ENCODE measurements around the gene TRAPPC5.
A peak's percentile ranks its signal among the peaks of the same experiment; 100 is the strongest.

DNA sequence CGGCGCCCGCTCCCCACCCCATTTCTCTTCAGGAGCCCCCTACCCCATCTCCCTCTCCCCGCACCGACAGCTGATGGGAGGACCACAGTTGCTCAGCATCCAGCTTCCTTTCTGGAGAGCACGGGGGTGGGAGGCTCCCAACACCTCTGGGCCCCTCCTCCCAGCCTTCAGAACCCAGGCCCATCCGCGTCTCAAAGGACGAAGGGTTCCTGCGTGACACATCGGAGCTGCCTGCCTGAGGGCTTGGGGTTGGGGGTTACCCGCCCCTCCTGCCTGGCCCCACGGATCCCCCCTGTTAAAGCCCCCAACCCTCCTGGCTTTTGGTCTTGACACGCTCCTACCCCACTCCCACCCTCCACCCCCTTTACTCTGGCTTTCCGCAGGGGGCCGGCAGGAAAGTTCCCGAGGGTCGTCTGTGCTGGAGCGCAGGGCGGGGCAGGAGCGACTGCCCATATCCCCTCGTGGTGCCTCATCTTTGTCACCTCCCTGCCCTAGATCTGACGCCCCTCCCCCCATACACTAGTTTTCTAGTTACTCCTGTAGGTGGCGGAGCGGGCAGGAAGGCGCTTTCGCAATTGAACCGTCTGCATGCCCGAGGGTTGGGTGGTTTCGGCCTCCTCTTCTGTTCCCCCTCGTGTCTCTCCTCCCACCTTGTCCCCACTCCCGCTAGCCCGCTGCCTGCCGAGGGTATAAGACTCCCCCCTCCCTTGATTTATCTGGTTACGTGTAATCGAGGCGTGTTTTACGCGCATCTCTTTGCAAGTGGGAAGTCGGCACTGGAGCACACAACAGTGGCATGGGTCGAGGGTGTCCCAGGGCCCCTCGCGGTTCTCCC is 924 bp downstream of the TRAPPC5 start:
- TF ChIP-seq EP300 (IDR thresholded peaks at IDR 0.05; ENCODE audit: low read depth) (no peak), POLR2AphosphoS5 (IDR thresholded peaks at IDR 0.05) (no peak), POLR2A (IDR thresholded peaks at IDR 0.05) (no peak)
- TF ChIP-seq, protein P1, sequence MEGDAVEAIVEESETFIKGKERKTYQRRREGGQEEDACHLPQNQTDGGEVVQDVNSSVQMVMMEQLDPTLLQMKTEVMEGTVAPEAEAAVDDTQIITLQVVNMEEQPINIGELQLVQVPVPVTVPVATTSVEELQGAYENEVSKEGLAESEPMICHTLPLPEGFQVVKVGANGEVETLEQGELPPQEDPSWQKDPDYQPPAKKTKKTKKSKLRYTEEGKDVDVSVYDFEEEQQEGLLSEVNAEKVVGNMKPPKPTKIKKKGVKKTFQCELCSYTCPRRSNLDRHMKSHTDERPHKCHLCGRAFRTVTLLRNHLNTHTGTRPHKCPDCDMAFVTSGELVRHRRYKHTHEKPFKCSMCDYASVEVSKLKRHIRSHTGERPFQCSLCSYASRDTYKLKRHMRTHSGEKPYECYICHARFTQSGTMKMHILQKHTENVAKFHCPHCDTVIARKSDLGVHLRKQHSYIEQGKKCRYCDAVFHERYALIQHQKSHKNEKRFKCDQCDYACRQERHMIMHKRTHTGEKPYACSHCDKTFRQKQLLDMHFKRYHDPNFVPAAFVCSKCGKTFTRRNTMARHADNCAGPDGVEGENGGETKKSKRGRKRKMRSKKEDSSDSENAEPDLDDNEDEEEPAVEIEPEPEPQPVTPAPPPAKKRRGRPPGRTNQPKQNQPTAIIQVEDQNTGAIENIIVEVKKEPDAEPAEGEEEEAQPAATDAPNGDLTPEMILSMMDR (IDR thresholded peaks at IDR 0.05): peak; percentile 34 to 77 (median 56)

All from transverse colon (tissue), 4 donors.